Urinary bladder (tissue), 4 donors: ENCODE measurements around the gene LRIG2. TPM values are rescaled to one million over a fixed set of nuclear protein-coding genes. Genes with fewer than 3 reads are reported as not detected.

Experiments
- DNase-seq: peaks from one replicate; pipeline ENCODE4 v3.0.0-alpha.2; 2015; ENCODE audit errors: extremely low spot score
- H3K27ac ChIP-seq: one replicate; pipeline ENCODE4 v1.5.1; 2013; ENCODE audit warnings: low read depth, mild to moderate bottlenecking, moderate library complexity
- H3K36me3 ChIP-seq: one replicate; pipeline ENCODE4 v1.6.1; 2013; ENCODE audit warnings: mild to moderate bottlenecking, moderate library complexity; ENCODE audit not compliant: insufficient read depth
- H3K4me1 ChIP-seq: one replicate; pipeline ENCODE4 v1.6.1; 2013; ENCODE audit warnings: mild to moderate bottlenecking, moderate library complexity; ENCODE audit not compliant: insufficient read depth
- H3K4me3 ChIP-seq: one replicate; pipeline ENCODE4 v1.5.1; 2013; ENCODE audit warnings: low read depth, low read length
- WGBS: extraction: QIAGEN DNeasy Blood & Tissue Kit; methylation state at CpG from one replicate; pipeline ENCODE4 v1.1.7; 2013; 5-methylcytosine and 5-hydroxymethylcytosine counted together
- polyA plus RNA-seq: library from polyadenylated mRNA; stranded (reverse); fragments of 200-250 nt; gene quantifications from one replicate; pipeline ENCODE4 v1.2.3, GENCODE V29; 2013
- total RNA-seq: library from RNA; depleted of rRNA; stranded (reverse); fragments of >200 nt; gene quantifications from one replicate; pipeline ENCODE4 v1.2.3, GENCODE V29; 2014
- donor health status: healthy with polysubstance abuse.
- donor health status: healthy.

LRIG2 gene
- total and polyA plus RNA-seq, 2 donors, result 4.5 to 49.7 TPM

DNA sequence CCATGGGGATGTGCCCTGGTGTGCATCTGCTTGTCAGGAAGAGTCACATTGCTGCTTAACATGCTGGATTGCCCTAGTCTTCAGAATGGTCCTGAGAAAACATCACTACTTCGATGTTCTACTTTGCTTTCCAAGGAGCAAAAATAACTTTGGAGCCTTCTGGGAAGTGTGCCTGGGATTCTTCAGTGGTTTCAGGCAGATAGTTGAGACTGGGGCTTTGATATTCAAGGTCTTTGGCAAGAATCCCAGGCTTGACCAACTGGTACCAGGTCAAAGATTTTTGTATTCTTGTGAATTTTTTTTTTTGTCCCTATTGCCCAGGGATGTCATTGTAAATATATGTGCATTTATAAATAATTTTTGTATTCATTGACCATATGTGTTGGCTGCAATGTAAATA is 51.4 kb downstream of the LRIG2 start:
- 45% methylated on average over 1 of the region's 1 CpG for WGBS
- Histone ChIP-seq H3K4me3 (no peak overlapping the region), H3K36me3 (peaks cover 9% of the 10 kb centered on the region), H3K27ac (no peak overlapping the region), H3K4me1 (no peaks in the 10 kb centered on the region)
- DNase-seq, result no peak

DNA sequence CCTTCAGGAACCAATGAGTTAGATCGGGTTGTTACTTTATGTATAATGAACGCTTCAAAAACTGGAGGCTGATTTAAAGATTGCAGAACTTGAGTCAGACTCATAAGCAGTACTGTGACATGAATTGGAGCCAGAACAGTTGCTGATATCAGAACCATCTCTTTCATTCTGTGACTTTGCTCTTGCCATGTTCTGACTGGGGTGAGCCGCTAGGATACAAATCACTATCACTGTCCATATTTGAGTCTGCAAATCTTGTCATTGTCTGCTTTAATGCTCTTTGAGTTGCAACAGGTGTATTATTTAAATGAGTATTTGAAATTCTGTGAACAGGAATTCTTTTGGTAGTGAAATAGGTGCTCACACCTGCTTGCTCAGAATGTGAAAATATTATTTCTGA is 52.5 kb downstream of the LRIG2 start:
- Histone ChIP-seq H3K4me1 (no peaks in the 10 kb centered on the region), H3K4me3 (no peak overlapping the region), H3K27ac (no peak overlapping the region), H3K36me3 (peaks cover 9% of the 10 kb centered on the region)
- no peak for DNase-seq
- 87% methylated on average over 3 of the region's 3 CpGs for whole genome bisulfite sequencing

DNA sequence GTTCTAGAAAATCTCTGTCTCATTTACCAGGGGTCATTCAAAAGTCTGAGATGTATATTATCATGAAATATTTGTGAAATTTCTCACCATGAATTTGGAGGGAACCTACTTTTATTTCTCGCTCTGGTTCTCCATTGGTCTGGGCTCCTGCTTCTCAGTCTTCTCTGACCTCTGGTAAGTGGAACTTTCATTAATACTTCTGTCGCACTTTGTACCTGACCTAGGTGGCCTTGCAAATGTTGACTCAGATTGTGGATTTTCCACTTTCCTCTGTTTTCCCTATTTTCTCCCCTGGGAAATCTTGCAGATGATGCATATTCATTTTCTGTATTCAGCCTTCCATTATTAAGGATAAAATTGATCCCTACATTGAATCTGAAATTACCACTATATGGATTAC is 53.2 kb downstream of the LRIG2 start:
- Histone ChIP-seq H3K4me3 (no peak overlapping the region), H3K4me1 (no peaks in the 10 kb centered on the region), H3K27ac (no peak overlapping the region), H3K36me3 (peaks cover 6% of the 10 kb centered on the region)
- DNase-seq, result no peak
- WGBS, result 96% methylated on average over 2 of the region's 2 CpGs

DNA sequence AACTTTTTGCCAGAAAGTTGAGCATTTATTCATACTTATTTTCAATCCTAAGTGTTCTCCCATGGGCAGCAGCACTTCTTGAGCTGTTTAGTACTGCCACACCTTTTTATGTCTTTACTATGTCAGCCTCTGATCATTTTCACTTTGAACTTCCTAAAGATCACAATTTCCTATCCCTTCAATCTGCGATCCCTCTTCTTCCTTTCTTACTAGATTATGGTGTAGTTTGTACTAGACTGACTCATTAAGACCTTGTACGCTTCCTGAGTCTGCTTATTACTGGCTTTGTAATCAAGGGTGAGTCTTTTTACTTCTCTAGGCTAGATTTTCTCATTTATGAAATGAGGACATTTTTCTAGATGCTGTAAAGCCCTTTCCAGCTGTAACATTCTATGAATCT is 55.1 kb downstream of the LRIG2 start:
- Histone ChIP-seq H3K4me3 (no peak overlapping the region), H3K4me1 (no peaks in the 10 kb centered on the region), H3K36me3 (peaks cover 3% of the 10 kb centered on the region), H3K27ac (no peak overlapping the region)
- DNase-seq, result no peak
- WGBS, result 94% methylated on average over 2 of the region's 2 CpGs

DNA sequence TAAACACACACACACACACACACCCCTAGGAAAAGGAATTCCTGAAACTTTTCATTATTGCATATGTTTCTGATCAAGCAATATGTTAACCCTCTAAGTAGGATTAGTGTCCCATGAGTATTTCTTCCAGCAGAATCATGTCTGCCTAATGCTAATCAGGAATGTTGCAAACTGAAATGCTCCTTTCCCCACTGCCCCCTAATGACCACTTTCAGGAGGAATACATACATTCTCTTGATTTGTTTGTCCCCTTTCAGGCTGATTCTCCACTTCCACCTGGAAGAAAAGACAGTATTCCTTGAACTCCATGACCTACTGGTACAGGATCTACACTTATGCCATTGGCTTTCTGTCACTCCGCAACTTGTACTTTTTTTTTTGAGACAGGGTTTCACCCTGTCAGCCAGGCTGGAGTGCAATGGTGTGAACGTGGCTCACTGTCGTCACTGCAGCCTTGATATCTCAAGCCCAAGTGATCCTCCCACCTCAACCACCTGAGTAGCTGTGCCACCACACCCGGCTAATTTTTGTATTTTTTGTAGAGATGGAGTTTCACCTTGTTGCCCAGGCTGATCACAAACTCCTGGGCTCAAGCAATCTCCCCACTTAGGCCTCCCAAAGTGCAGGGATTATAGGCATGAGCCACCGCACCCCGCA is 56.7 kb downstream of the LRIG2 start:
- Histone ChIP-seq H3K4me1 (no peaks in the 10 kb centered on the region), H3K36me3 (peaks cover 3% of the 10 kb centered on the region), H3K4me3 (no peak overlapping the region), H3K27ac (no peak overlapping the region)
- WGBS, result 92% methylated on average over 6 of the region's 6 CpGs
- DNase-seq, result no peak

DNA sequence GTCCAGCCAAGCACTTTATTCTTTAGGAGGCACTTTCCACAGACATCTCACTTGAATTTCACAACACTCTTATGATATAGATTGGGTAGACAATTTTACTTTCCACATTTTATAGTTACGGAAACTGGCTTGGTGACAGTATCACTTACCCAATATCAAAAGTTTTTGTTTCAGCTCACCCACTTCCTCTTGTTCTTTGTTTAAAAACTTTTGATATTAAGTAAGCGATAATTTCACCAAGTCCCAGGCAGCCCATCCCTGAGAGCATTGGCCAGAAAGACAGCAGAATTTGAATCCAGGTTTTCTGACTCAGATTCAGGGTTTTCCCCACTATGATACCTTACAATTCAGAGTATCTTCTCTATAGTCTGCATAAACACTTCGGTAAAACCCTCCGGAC is 60.0 kb downstream of the LRIG2 start:
- no peak for DNase-seq
- H3K4me1 ChIP-seq, result no peaks in the 10 kb centered on the region
- H3K27ac ChIP-seq, result no peak overlapping the region
- H3K36me3 ChIP-seq, result no peaks in the 10 kb centered on the region
- no peak overlapping the region for H3K4me3 ChIP-seq
- WGBS, result 82% methylated on average over 4 of the region's 4 CpGs

DNA sequence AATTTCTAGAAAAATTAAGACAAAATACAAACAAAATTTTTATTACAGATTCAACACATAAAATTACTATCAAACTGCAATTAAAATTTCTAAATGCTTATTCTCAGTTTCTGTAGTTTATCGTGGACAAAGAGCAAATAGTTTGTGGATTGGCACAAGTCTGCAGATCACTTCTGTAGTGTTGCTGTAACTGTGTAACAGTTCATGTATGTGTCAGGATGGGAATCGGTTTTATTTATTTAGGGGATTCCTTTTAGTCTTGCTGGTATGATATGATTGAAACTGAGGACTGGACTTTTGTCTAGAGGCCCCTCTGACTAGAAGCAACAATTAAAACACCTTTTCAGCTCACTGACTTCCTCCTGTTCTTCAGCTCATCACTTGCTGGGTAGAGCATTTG is 60.8 kb downstream of the LRIG2 start:
- no peaks in the 10 kb centered on the region for H3K36me3 ChIP-seq
- no peaks in the 10 kb centered on the region for H3K4me1 ChIP-seq
- 40% methylated on average over 2 of the region's 2 CpGs for WGBS
- H3K4me3 ChIP-seq, result no peak overlapping the region
- DNase-seq, result no peak
- H3K27ac ChIP-seq, result no peak overlapping the region

DNA sequence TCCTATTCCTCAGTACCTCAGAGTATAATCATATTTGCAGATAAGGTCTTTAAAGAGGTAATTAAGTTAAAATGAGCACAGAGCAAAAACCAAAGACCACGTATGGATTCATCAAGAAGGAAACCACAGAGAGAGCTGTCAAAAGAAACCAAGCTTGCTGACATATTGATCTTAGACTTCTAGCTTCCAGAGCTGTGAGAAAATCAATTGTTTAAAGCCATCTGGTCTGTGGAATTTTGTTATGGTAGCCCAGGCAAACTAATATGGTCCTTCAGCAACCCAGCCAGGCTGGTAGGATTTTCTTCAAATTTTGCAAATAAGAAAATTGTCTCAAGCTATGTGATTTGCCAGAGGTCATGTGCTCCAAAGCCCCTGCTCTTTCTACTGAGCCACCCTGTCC is 62.5 kb downstream of the LRIG2 start:
- H3K36me3 ChIP-seq, result no peaks in the 10 kb centered on the region

DNA sequence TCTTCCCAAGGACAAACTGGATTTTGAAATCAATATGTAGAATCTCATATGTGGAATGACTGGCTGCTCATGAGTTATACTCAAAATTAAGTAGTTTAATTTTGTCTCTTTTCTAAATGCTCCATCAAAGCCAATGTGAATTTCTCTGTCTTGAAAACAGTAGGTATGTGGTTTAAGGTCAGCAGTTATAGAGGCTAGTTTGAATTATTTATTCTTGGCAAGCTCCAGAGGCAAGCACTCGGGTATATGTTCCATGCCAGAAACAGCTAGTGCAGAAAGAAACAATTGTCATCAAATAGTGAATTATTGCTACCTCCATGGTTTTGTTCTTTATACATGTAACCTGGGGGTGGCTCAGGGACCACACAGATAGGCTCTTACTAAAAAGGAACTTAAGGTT is 63.5 kb downstream of the LRIG2 start:
- WGBS, result 40% methylated on average over 1 of the region's 1 CpG
- Histone ChIP-seq H3K4me3 (no peak overlapping the region), H3K27ac (no peak overlapping the region), H3K4me1 (no peaks in the 10 kb centered on the region), H3K36me3 (no peaks in the 10 kb centered on the region)
- no peak for DNase-seq

More for the DNA sequence above, 62.5 kb downstream of the LRIG2 start:
- H3K27ac ChIP-seq, result no peak overlapping the region
- no peaks in the 10 kb centered on the region for H3K4me1 ChIP-seq
- 83% methylated on average over 1 of the region's 1 CpG for WGBS
- DNase-seq, result no peak
- H3K4me3 ChIP-seq, result no peak overlapping the region

DNA sequence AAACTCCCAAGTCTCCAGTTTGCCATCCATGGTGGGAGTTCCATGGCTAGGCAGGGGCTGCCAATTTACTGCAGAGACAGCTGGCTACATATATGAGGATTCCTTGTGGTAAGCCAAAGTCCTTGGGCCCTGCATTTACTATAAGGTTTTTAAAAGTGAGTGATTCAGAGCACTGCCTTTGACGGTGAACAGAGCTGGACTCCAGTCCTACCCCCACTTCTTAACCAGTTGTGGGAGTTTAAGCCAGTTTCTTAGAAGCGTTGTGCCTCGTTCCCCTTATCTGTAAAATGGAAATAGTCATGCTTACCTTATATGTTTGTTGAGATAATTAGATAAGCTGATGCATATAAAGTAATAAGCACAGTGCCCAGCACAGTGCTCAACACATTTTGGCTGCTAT is 64.6 kb downstream of the LRIG2 start:
- no peaks in the 10 kb centered on the region for H3K4me1 ChIP-seq
- WGBS, result 74% methylated on average over 3 of the region's 3 CpGs

DNA sequence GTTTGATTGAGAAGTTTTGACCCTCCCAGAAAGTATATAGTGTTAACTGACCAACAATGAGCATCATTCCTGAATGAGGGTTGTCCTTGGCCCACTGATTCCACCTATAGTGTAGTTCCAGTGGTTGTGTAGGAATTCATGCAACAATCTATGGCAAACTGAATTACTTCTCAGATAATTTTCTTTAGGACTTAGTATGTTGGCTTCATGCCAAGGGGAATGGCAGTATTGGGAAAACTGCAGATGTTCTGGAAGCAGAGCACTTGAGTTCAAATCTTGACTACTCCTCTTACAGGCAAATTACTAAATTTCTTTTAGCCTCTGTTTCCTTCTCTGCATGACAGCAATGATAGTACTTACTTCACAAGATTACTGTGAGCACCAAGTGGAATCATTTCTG is 65.8 kb downstream of the LRIG2 start:
- no peak overlapping the region for H3K27ac ChIP-seq
- no peak for DNase-seq
- H3K4me1 ChIP-seq, result no peaks in the 10 kb centered on the region
- no peak overlapping the region for H3K4me3 ChIP-seq
- no peaks in the 10 kb centered on the region for H3K36me3 ChIP-seq

More for the DNA sequence above, 64.6 kb downstream of the LRIG2 start:
- no peak overlapping the region for H3K27ac ChIP-seq
- H3K4me3 ChIP-seq, result no peak overlapping the region
- no peak for DNase-seq
- no peaks in the 10 kb centered on the region for H3K36me3 ChIP-seq

DNA sequence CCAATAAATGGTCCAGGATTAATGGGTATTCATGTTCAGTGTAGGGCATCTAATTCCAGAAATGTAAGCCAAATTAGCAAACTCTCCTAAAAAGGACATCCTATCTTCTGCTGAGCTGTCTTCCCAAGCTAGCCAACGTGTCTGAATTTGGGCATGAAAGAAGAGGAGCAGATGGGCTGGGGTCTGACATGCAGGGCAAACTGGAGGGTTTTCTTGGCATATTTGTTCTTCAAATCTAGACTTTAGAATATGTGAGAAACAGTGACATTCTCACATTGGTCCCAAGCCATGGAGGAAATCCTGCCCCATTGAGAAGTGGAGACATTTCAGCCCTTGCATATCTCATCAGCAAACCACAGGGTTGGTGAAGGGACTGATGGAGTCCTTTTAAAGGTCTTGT is 67.2 kb downstream of the LRIG2 start:
- 89% methylated on average over 1 of the region's 1 CpG for WGBS
- Histone ChIP-seq H3K36me3 (no peaks in the 10 kb centered on the region), H3K4me1 (no peaks in the 10 kb centered on the region), H3K4me3 (no peak overlapping the region), H3K27ac (no peak overlapping the region)
- no peak for DNase-seq

DNA sequence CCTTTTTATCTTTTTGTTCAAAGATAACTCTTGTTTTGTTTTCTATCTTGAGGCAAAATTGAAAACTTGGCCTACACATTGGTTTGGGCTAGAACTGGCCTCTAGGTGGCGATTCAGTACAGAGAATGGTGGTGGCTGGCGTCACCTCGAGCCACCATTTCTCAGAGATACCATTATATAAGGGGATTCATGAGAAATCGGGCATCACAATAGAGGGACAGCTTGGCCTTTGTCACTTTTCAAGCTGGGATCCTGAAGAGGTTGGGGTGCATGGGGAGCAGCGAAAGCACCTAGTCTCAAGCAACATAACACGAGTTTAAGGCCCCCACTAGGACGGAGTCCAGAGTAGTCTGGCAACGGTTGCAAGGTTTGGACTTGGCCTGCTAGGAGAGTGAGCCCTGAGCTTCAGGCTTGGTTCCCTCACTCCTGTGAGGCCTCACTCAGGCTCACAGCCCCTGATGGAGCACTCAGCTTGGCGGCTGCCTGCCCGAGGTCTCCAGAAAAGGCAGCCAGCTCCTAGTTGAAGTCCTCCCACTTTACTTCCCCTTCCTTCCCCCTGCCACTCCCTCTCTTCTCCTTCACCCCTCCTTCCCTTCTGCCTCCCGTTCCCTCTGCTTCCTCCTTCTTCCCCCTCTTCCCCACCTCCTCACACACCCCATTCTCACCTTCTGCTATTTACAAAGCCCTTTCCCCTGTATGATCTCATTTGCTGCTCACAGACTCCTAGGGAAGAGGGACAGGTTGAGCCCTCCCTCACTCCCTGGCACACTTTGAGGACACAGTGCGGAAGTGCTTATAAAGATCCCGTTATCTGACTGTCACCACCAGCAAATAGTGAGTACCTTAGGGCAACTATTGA is 67.8 kb downstream of the LRIG2 start:
- no peaks in the 10 kb centered on the region for H3K36me3 ChIP-seq
- H3K27ac ChIP-seq, result no peak overlapping the region
- no peak for DNase-seq
- H3K4me1 ChIP-seq, result no peaks in the 10 kb centered on the region
- WGBS, result 28% methylated on average over 13 of the region's 13 CpGs
- no peak overlapping the region for H3K4me3 ChIP-seq

DNA sequence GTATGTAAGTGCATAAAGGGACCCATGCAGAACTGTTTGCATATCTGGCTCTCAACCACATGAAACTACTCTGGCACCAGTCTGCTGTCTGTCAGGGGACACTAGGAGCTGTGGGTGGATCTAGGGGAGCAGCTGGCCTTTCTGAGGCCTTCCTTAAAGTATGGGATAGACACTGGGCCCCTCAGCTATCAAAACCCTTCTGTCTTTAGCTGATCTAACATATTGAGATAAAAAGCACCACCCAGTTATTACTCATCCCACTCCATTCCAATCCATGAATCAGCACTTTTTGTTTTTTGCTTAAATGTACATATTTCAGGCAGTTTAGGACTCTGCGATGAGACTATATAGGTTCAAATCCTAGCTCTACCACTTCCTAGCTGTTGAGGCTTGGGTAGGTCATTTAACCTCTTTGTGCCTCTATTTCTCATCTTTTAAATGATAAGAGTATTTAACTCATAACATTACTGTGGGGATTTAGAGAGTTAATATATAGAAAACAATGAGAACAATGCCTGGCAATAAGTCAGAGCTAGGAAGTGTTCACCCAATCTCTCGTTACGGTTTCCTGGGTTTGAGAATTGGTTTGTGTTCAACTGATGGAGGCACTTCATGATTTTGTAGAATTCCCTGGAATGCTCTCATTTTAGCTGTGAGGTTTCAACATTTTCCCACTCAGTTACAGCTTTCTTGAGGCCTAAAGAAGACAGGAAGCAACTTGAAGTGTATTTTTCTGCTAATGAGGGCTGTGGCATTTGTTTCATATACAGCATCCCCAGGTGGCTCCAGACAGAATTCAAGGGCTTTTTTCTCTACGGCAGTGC is 68.9 kb downstream of the LRIG2 start:
- Histone ChIP-seq H3K27ac (no peak overlapping the region), H3K36me3 (no peaks in the 10 kb centered on the region), H3K4me1 (no peaks in the 10 kb centered on the region), H3K4me3 (no peak overlapping the region)
- no peak for DNase-seq
- WGBS, result 76% methylated on average over 4 of the region's 4 CpGs
